ENCODE results near the gene CDCP2. TPM values are rescaled to one million over a fixed set of nuclear protein-coding genes. Genes with fewer than 3 reads are reported as not detected.
"Not testable (repeated sequence)": the region's sequence is repeated elsewhere in the genome, so short reads cannot be mapped to it uniquely, and the experiment has no call there.

CDCP2 gene
- total RNA-seq, 2 donors from 2014 or later, result not detected

DNA sequence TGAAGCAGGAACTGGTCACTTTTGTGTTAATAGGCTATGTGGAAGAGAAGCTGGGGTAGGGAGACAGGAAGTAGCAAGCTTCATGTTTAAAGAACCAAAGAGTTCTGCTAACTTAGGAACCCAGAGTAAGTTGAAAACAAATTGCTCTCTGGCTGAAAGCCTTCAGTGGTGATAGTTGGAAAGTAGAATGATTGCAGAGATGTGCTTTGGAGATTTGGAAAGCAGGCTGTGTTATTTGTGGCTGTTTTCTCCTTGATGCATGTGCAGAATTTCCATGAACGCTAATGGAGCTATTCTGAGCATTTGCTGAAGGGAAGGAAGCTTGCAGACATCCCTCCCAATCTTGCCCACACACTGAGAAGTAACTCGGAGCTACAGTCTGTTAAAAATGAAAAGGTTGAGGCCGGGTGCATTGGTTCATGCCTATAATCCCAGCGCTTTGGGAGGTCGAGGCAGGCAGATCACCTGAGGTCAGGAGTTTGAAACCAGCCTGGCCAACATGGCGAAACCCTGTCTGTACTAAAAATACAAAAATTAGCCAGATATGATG is 53.7 kb downstream of the CDCP2 start:
- WGBS, 2 donors, result 60 to 74% methylated on average over 6 of the region's 6 CpGs
- intact Hi-C loops (cut with DNase I), result no loop called here

GRCh38 chr1:54096877-54097240 is 55.9 kb downstream of the CDCP2 start:
- intact Hi-C loops (cut with DNase I), result no loop called here
- Histone ChIP-seq H3K27ac (no peak overlapping the region), H3K9me3 (no peaks in the 10 kb centered on the region), H3K4me3 (no peak overlapping the region), H3K27me3 (no peaks in the 10 kb centered on the region), H3K4me1 (peaks cover 34% of the 10 kb centered on the region), H3K36me3 (replicated peaks in 1 of 2; ENCODE audit: insufficient read depth in 1 of 2, low read depth in 2 of 2) (no peaks in the 10 kb centered on the region)
- TF ChIP-seq, protein P1, sequence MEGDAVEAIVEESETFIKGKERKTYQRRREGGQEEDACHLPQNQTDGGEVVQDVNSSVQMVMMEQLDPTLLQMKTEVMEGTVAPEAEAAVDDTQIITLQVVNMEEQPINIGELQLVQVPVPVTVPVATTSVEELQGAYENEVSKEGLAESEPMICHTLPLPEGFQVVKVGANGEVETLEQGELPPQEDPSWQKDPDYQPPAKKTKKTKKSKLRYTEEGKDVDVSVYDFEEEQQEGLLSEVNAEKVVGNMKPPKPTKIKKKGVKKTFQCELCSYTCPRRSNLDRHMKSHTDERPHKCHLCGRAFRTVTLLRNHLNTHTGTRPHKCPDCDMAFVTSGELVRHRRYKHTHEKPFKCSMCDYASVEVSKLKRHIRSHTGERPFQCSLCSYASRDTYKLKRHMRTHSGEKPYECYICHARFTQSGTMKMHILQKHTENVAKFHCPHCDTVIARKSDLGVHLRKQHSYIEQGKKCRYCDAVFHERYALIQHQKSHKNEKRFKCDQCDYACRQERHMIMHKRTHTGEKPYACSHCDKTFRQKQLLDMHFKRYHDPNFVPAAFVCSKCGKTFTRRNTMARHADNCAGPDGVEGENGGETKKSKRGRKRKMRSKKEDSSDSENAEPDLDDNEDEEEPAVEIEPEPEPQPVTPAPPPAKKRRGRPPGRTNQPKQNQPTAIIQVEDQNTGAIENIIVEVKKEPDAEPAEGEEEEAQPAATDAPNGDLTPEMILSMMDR (IDR thresholded peaks at IDR 0.05), result no peak
- TF ChIP-seq POLR2A (IDR thresholded peaks at IDR 0.05), result no peak
- ATAC-seq (no peak), DNase-seq (no peak)
- WGBS, 2 donors, result 75 to 86% methylated on average over 7 of the region's 7 CpGs

More for the DNA sequence above, 53.7 kb downstream of the CDCP2 start:
- Histone ChIP-seq H3K27me3 (no peaks in the 10 kb centered on the region), H3K36me3 (replicated peaks in 1 of 2; ENCODE audit: insufficient read depth in 1 of 2, low read depth in 2 of 2) (no peaks in the 10 kb centered on the region), H3K4me1 (peaks cover 28% of the 10 kb centered on the region), H3K27ac (no peak overlapping the region), H3K9me3 (no peaks in the 10 kb centered on the region), H3K4me3 (no peak overlapping the region)
- no peak for ATAC-seq
- no peak for TF ChIP-seq POLR2A (IDR thresholded peaks at IDR 0.05)
- no peak for DNase-seq

DNA sequence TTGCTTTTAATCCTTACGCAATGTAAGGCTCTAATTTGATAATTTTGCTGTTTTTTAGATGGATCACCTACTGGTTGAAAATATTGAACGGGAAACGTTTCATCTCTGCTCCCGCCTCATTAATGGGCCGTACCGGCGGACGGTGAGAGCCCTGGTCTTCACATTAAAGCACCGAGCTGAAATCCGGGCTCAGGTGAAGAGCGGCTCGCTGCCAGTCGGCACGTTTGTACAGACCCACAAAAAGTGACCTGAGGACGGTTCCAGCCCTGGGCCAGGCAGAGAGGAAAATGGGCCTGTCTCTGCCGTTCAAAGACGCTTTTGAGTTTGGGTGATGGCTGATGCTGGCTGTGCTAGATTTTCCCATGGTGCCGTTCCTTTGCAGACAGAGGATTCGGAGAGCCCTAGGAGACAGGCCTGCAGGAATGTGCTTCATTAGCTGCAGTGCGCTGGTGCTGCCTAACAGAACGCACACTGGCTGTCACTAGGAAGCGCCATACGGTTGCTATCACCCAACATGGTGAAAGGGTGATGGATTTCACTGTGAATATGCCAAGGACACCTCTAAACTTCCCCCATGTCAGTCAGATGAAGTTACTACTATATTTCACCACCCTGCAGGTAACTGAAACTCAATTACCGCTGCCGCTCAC is 56.4 kb downstream of the CDCP2 start:
- no peak for ATAC-seq

GRCh38 chr1:54095546-54096226 is 57.1 kb downstream of the CDCP2 start:
- peaks cover 34% of the 10 kb centered on the region for H3K4me1 ChIP-seq
- intact Hi-C loops (cut with DNase I), result no loop called here
- DNase-seq, result peak in 2 of 4 donors; percentile 17 to 60
- WGBS, 2 donors, result 61% methylated on average over 8 of the region's 8 CpGs
- ATAC-seq, result peak; percentile 75
- H3K27ac ChIP-seq, result peak overlapping the region; percentile 14 to 79 (median 56)
- H3K9me3 ChIP-seq, result no peaks in the 10 kb centered on the region
- TF ChIP-seq, protein P1 (IDR thresholded peaks at IDR 0.05), result no peak
- TF ChIP-seq POLR2A (IDR thresholded peaks at IDR 0.05), result no peak
- no peaks in the 10 kb centered on the region for H3K36me3 ChIP-seq (replicated peaks in 1 of 2; ENCODE audit: insufficient read depth in 1 of 2, low read depth in 2 of 2)
- H3K4me3 ChIP-seq, result no peak overlapping the region
- H3K27me3 ChIP-seq, result no peaks in the 10 kb centered on the region

More for the DNA sequence above, 56.4 kb downstream of the CDCP2 start:
- H3K36me3 ChIP-seq (replicated peaks in 1 of 2; ENCODE audit: insufficient read depth in 1 of 2, low read depth in 2 of 2), result no peaks in the 10 kb centered on the region
- no peaks in the 10 kb centered on the region for H3K9me3 ChIP-seq
- intact Hi-C loops (cut with DNase I), result no loop called here
- TF ChIP-seq, protein P1 (IDR thresholded peaks at IDR 0.05), result no peak
- TF ChIP-seq POLR2A (IDR thresholded peaks at IDR 0.05), result no peak
- H3K27ac ChIP-seq, result peak overlapping the region in 2 of 4 donors; percentile 54 to 79
- no peak overlapping the region for H3K4me3 ChIP-seq
- 59 to 76% methylated on average over 25 of the region's 25 CpGs for WGBS, 2 donors
- H3K27me3 ChIP-seq, result no peaks in the 10 kb centered on the region
- H3K4me1 ChIP-seq, result peaks cover 34% of the 10 kb centered on the region
- no peak for DNase-seq

- DNase-seq; ATAC-seq; H3K4me3 ChIP-seq; intact Hi-C loops (cut with DNase I); H3K27me3 ChIP-seq; H3K36me3 ChIP-seq (replicated peaks in 1 of 2; ENCODE audit: insufficient read depth in 1 of 2, low read depth in 2 of 2); H3K9me3 ChIP-seq: not testable (repeated sequence)
- WGBS, 2 donors, result 45 to 100% methylated on average over 1 of the region's 1 CpG
- H3K4me1 ChIP-seq, result peaks cover 29% of the 10 kb centered on the region
- H3K27ac ChIP-seq, result peak overlapping the region; percentile 55 to 79 (median 66)
Observed at GRCh38 chr1:54094730-54095105, 58.1 kb downstream of the CDCP2 start.

All from body of pancreas (tissue), 4 donors.